Omental fat pad (tissue), 4 donors: Measurements from ENCODE around the gene CACNA2D3. TPM values are rescaled to one million over a fixed set of nuclear protein-coding genes. Genes with fewer than 3 reads are reported as not detected.

Source experiments
- ATAC-seq: fragments of 150-250 bp; one replicate; pipeline ENCODE4 v1.9.1; 2016; ENCODE audit warnings: mild to moderate bottlenecking, moderate library complexity; ENCODE audit not compliant: low FRiP score
- DNase-seq: peaks from one replicate; pipeline ENCODE4 v3.0.0-alpha.2; 2019; ENCODE audit warnings: low spot score
- CTCF ChIP-seq, 3 donors: fragments of 450-650 bp; IDR thresholded peaks; one replicate each; pipeline ENCODE4 v1.5.1; 2016 to 2017; ENCODE audit warnings: antibody characterized with exemption in 3 of 3, mild to moderate bottlenecking in 3 of 3, moderate library complexity in 2 of 3
- total RNA-seq, 4 donors: library from RNA; depleted of rRNA; stranded (reverse); fragments of >200 nt; gene quantifications; one replicate each; pipeline ENCODE4 v1.1.0, GENCODE V29; 2016

CACNA2D3 gene
- total RNA-seq, 4 donors from 2014 or later = 2.6 to 6.1 (median 4.5) TPM

GRCh38 chr3:54670201-54671000 is 548.0 kb downstream of the CACNA2D3 start:
- DNase-seq (no peak), ATAC-seq (no peak)
- no peak for TF ChIP-seq CTCF (IDR thresholded peaks at IDR 0.05)

GRCh38 chr3:54671511-54671910 is 549.2 kb downstream of the CACNA2D3 start:
- ATAC-seq (no peak), DNase-seq (no peak)
- TF ChIP-seq CTCF (IDR thresholded peaks at IDR 0.05) = no peak

- TF ChIP-seq CTCF (IDR thresholded peaks at IDR 0.05) = no peak
- ATAC-seq = no peak
- DNase-seq = no peak
Measured at GRCh38 chr3:54676087-54676486, 553.7 kb downstream of the CACNA2D3 start.

GRCh38 chr3:54681706-54682105 is 559.4 kb downstream of the CACNA2D3 start:
- ATAC-seq = no peak
- no peak for DNase-seq
- no peak for TF ChIP-seq CTCF (IDR thresholded peaks at IDR 0.05)

- DNase-seq (no peak), ATAC-seq (no peak)
- no peak for TF ChIP-seq CTCF (IDR thresholded peaks at IDR 0.05)
Measured at GRCh38 chr3:54685213-54685612, 562.9 kb downstream of the CACNA2D3 start.

- no peak for DNase-seq
- peak; percentile 28 for ATAC-seq
- no peak for TF ChIP-seq CTCF (IDR thresholded peaks at IDR 0.05)
Measured at GRCh38 chr3:54691289-54691771, 569.0 kb downstream of the CACNA2D3 start.

- ATAC-seq (no peak), DNase-seq (no peak)
- TF ChIP-seq CTCF (IDR thresholded peaks at IDR 0.05) = no peak
Measured at GRCh38 chr3:54696313-54696712, 574.0 kb downstream of the CACNA2D3 start.
